ENCODE results near the gene COMMD3.

GRCh38 chr10:22317771-22318565 lies 1.8 kb downstream of the COMMD3 start:
- no peak for TF ChIP-seq CTCF (IDR thresholded peaks at IDR 0.05)
- no peak for TF ChIP-seq EP300 (IDR thresholded peaks at IDR 0.05)
- no peak for TF ChIP-seq POLR2AphosphoS5 (IDR thresholded peaks at IDR 0.05)

Measured in esophagus muscularis mucosa (tissue), 4 donors.